ENCODE results near the gene PXMP4.
A peak's percentile ranks its signal among the peaks of the same experiment; 100 is the strongest.

The PXMP4 gene

GRCh38 chr20:33731693-33732165, 11.6 kb upstream of the PXMP4 start, which contains the start of gene ZNF341:
ZNF341 (plus strand) TSS chr20:33731996; CDS start chr20:33732022, 26 bp downstream.
- peak; percentile 70 for DNase-seq (ENCODE audit: low read depth)

DNA sequence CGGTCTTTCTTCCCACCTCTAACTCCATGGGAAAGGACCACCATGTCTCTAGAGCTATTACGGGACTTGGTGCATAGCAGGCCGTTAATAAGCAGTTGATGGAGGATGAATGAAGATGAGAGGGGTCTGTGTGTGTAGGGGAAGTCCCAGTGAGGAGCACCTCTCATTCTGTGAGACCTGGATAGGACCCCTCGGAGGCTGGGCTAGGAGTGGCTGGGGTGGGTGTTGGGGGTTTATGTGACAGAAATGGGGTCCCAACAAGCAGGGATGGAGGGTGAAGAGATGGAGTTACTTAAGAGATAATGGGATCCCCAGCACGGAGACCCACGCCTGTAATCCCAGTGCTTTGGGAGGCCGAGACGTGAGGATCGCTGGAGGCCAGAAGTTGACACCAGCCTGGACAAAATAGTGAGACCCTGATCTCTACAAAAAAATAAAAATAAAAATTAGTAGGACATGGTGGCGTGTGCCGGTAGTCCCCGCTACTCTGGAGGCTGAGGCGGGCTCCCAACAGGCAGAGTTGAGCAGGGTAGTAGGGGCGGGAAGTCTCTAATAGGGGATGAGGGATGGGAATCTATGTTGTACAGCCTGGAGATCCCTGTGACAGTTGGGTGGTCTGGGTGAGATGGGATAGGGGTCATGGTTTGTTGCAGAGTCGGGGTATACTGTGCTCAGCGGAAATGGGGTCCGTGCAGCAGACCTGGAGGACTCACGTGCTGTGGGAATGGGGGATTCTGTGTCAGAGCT, 11.0 kb upstream of the PXMP4 start:
- no peak for DNase-seq (ENCODE audit: low read depth)

- no peak for DNase-seq (ENCODE audit: low read depth)
Measured at GRCh38 chr20:33729101-33729500, 9.0 kb upstream of the PXMP4 start.

DNA sequence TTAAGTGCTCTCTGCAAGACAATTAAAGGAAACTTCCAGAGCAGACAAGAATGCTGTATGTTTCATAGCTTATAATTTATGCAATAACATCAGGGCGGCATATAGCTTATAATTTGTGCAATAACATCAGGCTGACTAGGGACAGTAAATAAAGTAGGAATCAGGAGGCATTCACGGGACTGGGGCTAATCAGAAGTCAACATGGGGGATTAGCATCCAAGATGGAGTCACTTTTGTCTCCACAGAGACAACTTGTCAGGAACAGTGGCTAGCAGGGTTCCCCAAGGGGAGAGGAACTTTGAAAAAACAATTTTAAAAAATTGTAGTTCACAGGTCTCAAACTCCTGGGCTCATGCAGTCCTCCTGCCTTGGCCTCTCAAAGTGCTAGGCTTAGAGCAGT, 8.4 kb upstream of the PXMP4 start:
- DNase-seq (ENCODE audit: low read depth): no peak

- DNase-seq (ENCODE audit: low read depth): no peak
Measured at GRCh38 chr20:33727806-33728205, 7.7 kb upstream of the PXMP4 start.

GRCh38 chr20:33727115-33727479, 7.0 kb upstream of the PXMP4 start:
- no peak for DNase-seq (ENCODE audit: low read depth)

GRCh38 chr20:33725607-33726264, 5.6 kb upstream of the PXMP4 start:
- DNase-seq (ENCODE audit: low read depth): no peak

DNA sequence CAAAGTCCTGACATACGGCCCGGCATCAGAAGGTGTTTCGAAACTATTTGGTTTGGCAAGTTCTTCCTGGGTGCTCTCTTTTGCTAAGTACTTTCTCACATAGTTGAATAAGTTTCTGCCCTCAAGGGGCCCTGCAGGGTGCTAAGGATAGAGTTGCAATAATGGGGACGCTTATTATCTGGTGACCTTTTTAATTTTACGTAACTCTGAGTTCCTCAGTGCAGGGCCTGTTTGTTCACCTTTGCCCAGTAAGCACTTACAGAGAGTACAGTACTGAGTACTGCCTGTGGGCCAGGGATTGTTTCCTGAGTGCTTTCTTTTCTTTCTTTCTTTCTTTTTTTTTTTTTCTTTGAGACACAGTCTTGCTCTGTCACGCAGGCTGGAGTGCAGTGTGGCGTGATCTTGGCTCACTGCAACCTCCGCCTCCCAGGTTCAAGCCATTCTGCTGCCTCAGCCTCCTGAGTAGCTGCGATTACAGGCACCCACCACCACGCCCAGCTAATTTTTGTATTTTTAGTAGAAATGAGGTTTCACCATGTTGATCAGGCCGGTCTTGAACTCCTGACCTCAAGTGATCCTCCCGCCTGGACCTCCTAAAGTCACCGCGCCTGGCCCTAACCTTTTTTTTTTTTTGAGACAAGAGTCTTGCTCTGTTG, 4.5 kb upstream of the PXMP4 start:
- DNase-seq (ENCODE audit: low read depth): no peak

DNA sequence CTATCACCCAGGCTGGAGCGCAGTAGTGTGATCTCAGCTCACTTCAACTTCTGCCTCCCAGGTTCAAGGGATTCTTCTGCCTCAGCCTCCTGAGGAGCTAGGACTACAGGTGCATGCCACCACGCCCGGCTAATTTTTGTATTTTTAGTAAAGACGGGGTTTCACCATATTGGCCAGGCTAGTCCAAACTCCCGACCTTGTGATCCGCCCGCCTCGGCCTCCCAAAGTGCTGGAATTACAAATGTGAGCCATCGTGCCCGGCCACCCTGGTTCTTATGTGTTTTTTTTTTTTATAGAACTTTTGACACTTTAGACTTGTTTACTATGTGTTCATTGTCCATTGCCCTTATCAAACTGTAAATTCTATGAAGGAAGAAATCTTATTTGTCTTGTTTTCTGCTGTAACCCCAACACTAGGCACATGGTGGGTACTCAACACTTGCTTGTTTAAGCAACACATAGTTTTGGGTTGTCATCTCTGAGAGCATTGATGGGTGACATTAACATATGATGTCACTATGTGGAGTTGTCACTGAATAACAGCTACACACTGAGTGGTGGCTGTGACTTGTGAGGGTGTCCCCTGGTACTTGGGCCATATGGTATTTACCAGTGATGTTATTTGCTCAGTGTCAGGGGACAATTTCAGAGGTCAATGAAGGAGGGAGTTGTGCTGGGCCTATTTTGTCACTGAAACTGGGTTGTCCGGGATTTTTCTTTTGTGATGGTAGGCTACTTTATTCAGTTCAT, 1.5 kb upstream of the PXMP4 start:
- no peak for DNase-seq (ENCODE audit: low read depth)

- DNase-seq (ENCODE audit: low read depth): no peak
Measured at GRCh38 chr20:33719277-33719988, 677 bp downstream of the PXMP4 start.

GRCh38 chr20:33716498-33716897, 3.6 kb downstream of the PXMP4 start:
- no peak for DNase-seq (ENCODE audit: low read depth)

GRCh38 chr20:33713865-33714367, 6.2 kb downstream of the PXMP4 start:
- no peak for DNase-seq (ENCODE audit: low read depth)

DNA sequence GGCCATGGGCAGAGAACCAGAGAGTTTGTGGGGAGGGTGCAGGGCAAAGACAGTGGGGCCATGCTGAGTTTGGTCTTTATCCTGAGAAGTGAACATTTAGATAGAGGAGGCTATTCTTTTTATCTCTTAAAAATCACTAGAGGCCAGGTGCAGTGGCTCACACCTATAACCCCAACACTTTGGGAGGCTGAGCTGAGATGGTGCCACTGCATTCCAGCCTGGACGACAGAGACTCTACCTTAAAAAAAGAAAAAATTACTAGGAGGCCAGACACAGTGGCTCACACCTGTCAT, 8.7 kb downstream of the PXMP4 start:
- no peak for DNase-seq (ENCODE audit: low read depth)

GRCh38 chr20:33710681-33711445, 9.2 kb downstream of the PXMP4 start:
- DNase-seq (ENCODE audit: low read depth): no peak

DNA sequence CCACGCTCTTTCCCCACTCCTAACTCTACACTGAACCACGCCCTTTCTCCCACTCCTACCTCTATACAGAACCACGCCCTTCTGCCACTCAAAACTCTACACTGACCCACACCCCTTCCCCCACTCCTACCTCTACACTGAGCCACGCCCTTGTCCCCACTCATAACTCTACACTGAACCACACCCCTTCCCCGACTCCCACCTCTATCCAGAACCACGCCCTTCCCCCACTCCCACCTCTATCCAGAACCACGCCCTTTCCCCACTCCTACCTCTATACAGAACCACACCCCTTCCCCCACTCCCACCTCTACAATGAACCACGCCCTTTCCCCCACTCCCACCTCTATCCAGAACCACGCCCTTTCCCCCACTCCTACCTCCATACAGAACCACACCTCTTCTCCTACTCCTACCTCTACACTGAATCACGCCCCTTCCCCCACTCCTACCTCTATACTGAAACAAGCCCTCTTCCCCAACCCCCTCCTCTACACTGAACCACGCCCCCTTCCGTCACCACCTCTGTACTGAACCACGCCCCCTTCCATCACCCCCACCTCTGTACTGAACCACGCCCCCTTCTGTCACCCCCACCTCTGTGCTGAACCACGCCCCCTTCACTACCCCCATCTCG, 10.1 kb downstream of the PXMP4 start:
- no peak for DNase-seq (ENCODE audit: low read depth)

- DNase-seq (ENCODE audit: low read depth): no peak
Measured at GRCh38 chr20:33709398-33709797, 10.7 kb downstream of the PXMP4 start.

DNA sequence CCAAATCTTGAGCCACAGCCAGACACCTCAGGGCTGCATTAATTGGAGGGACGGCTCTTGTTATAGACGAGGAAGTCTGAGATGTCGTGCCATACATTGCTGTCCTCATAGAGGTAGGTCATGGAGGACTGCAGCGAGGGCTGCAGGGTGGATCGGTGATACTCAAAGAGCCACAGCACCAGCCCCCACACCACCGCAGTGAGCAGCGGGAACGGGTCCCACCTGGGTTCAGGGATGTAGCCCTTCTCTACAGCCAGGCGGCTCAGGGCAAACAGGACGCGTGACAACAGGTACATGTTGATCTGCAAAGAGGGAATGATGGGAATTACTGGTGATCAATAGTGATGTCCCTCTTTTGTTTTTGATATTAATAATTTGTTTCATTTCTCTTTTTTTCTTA, 12.4 kb downstream of the PXMP4 start:
- no peak for DNase-seq (ENCODE audit: low read depth)

DNA sequence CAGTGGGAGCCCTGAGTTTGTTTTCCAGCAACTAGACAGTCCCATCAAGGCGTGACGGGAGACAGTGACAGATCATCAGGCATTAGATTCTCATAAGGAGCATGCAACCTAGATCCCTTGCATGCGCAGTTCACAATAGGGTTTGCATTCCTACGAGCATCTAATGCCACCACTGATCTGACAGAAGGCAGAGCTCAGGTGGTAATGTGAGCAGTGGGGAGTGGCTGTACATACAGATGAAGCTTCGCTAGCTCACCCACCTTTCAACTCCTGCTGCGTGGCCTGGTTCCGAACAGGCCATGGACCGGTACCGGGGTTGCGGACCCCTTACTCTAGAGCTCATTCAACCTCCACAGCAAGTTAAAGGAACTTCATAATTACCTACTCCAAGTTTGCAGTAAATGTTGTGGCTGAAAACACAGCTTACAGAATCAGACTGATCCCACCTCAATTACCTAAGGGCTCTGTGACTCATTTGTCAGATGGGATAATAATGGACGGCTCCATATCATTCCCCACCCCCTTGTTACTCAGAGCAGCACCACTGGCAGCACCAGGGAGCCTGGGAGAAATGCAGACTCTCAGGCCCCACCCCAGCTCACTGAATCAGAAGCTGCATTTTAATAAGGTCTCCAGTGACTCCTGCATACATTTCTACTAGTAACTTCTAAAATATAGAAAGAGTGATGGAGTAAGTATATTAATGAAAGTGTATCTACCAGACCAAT, 15.7 kb downstream of the PXMP4 start:
- DNase-seq (ENCODE audit: low read depth): no peak

GRCh38 chr20:33703498-33704137, 16.5 kb downstream of the PXMP4 start:
- DNase-seq (ENCODE audit: low read depth): no peak
